DND-41 (cell line): ENCODE data around the gene FMO2.

Experiments
- ATAC-seq: fragments of 200-7000 bp; cut with Tn5 transposase; 3 replicates; pipeline ENCODE4 v1.9.1; 2021; ENCODE audit warnings: low read depth; ENCODE audit not compliant: insufficient read depth
- DNase-seq: peaks from one replicate; pipeline ENCODE4 v3.0.0-alpha.2; 2020
- H2AFZ ChIP-seq: 2 replicates; pipeline ENCODE4 v1.6.0; 2012; ENCODE audit warnings: low read depth, low read length
- H3K27ac ChIP-seq: 2 replicates; pipeline ENCODE4 v1.5.1; 2012; ENCODE audit warnings: low read length, inconsistent platforms
- H3K27me3 ChIP-seq: fragments of 200-600 bp; sonication (generic); 2 replicates; pipeline ENCODE4 v1.6.0; 2012; ENCODE audit warnings: low read length, mild to moderate bottlenecking, inconsistent platforms; ENCODE audit not compliant: insufficient read depth, poor library complexity
- H3K36me3 ChIP-seq: 2 replicates; pipeline ENCODE4 v1.5.1; 2012; ENCODE audit warnings: low read length, inconsistent platforms; ENCODE audit not compliant: insufficient read depth
- H3K4me1 ChIP-seq: 2 replicates; pipeline ENCODE4 v1.5.1; 2012; ENCODE audit warnings: mild to moderate bottlenecking, low read length; ENCODE audit not compliant: insufficient read depth
- H3K4me2 ChIP-seq: 2 replicates; pipeline ENCODE4 v1.6.0; 2012; ENCODE audit warnings: mild to moderate bottlenecking, moderate library complexity, low read length, inconsistent platforms; ENCODE audit not compliant: insufficient read depth
- H3K4me3 ChIP-seq, 2 experiments: fragments of 200-600 bp in 1 of 2; shearing (Covaris generic) in 1 of 2; 2 replicates each; pipeline ENCODE4 v1.5.1; 2012 to 2016; ENCODE audit warnings: inconsistent platforms in 2 of 2, low read length in 2 of 2, mild to moderate bottlenecking in 2 of 2, low read depth in 1 of 2, moderate library complexity in 1 of 2
- H3K79me2 ChIP-seq: 2 replicates; pipeline ENCODE4 v1.6.0; 2012; ENCODE audit warnings: low read length, inconsistent platforms; ENCODE audit not compliant: insufficient read depth
- H3K9ac ChIP-seq: 2 replicates; pipeline ENCODE4 v1.6.0; 2012; ENCODE audit warnings: low read depth, mild to moderate bottlenecking, inconsistent platforms, low read length, moderate library complexity
- H3K9me3 ChIP-seq: 2 replicates; pipeline ENCODE4 v1.5.1; 2012; ENCODE audit warnings: low read length, moderate library complexity, mild to moderate bottlenecking, inconsistent platforms; ENCODE audit not compliant: insufficient read depth, severe bottlenecking
- H4K20me1 ChIP-seq: 2 replicates; pipeline ENCODE4 v1.6.0; 2012; ENCODE audit warnings: low read length; ENCODE audit not compliant: insufficient read depth
- CTCF ChIP-seq: IDR thresholded peaks from 2 replicates; pipeline ENCODE4 v1.5.1; 2012; ENCODE audit warnings: borderline replicate concordance, low read length, moderate library complexity, mild to moderate bottlenecking; ENCODE audit not compliant: poor library complexity, severe bottlenecking; ENCODE audit errors: extremely low read depth
- EZH2 ChIP-seq: IDR thresholded peaks from 3 replicates; pipeline ENCODE4 v1.6.1; 2012; ENCODE audit warnings: borderline replicate concordance, low read depth, mild to moderate bottlenecking, moderate library complexity, low read length, inconsistent platforms; ENCODE audit not compliant: severe bottlenecking

FMO2 gene

GRCh38 chr1:171217658-171218443 lies 32.8 kb downstream of the FMO2 start:
- H3K4me1 ChIP-seq, result no peaks in the 10 kb centered on the region
- no peak for ATAC-seq

GRCh38 chr1:171218661-171219060 lies 33.6 kb downstream of the FMO2 start:
- no peak overlapping the region for H3K4me3 ChIP-seq
- H3K4me1 ChIP-seq, result no peaks in the 10 kb centered on the region
- no peak overlapping the region for H3K4me2 ChIP-seq
- H4K20me1 ChIP-seq, result no peaks in the 10 kb centered on the region
- TF ChIP-seq CTCF (no peak), EZH2 (no peak)
- H3K27me3 ChIP-seq, result no peaks in the 10 kb centered on the region
- H2AFZ ChIP-seq, result no peak overlapping the region
- no peaks in the 10 kb centered on the region for H3K36me3 ChIP-seq
- no peak overlapping the region for H3K27ac ChIP-seq
- no peaks in the 10 kb centered on the region for H3K79me2 ChIP-seq
- H3K9ac ChIP-seq, result no peak overlapping the region
- no peaks in the 10 kb centered on the region for H3K9me3 ChIP-seq
- ATAC-seq, result no peak
- DNase-seq, result no peak

More at GRCh38 chr1:171217658-171218443, 32.8 kb downstream of the FMO2 start:
- no peak overlapping the region for H3K4me2 ChIP-seq
- no peak overlapping the region for H3K27ac ChIP-seq
- no peak overlapping the region for H3K9ac ChIP-seq
- TF ChIP-seq EZH2 (no peak), CTCF (no peak)
- H3K36me3 ChIP-seq, result no peaks in the 10 kb centered on the region
- H4K20me1 ChIP-seq, result no peaks in the 10 kb centered on the region
- no peak overlapping the region for H3K4me3 ChIP-seq
- no peaks in the 10 kb centered on the region for H3K27me3 ChIP-seq
- H3K9me3 ChIP-seq, result no peaks in the 10 kb centered on the region
- no peak overlapping the region for H2AFZ ChIP-seq
- DNase-seq, result no peak
- no peaks in the 10 kb centered on the region for H3K79me2 ChIP-seq

- Histone ChIP-seq H3K79me2 (no peaks in the 10 kb centered on the region), H3K36me3 (no peaks in the 10 kb centered on the region), H3K27ac (no peak overlapping the region), H3K4me2 (no peak overlapping the region), H3K4me3 (no peak overlapping the region), H4K20me1 (no peaks in the 10 kb centered on the region), H3K27me3 (no peaks in the 10 kb centered on the region), H2AFZ (no peak overlapping the region), H3K4me1 (no peaks in the 10 kb centered on the region), H3K9ac (no peak overlapping the region), H3K9me3 (no peaks in the 10 kb centered on the region)
- no peak for ATAC-seq
- TF ChIP-seq CTCF (no peak), EZH2 (no peak)
- DNase-seq, result no peak
Observed at GRCh38 chr1:171219346-171220080, 34.4 kb downstream of the FMO2 start.
